ENCODE data around the gene PACSIN2.
A peak's percentile ranks its signal among the peaks of the same experiment; 100 is the strongest.
"Not testable (repeated sequence)": the region's sequence is repeated elsewhere in the genome, so short reads cannot be mapped to it uniquely, and the experiment has no call there.

PACSIN2 gene

GRCh38 chr22:43009444-43009843, 5.5 kb downstream of the PACSIN2 start:
- DNase-seq = no peak

- DNase-seq = no peak
Measured at GRCh38 chr22:43008921-43009320, 6.0 kb downstream of the PACSIN2 start.

GRCh38 chr22:43008509-43008908, 6.4 kb downstream of the PACSIN2 start:
- no peak for DNase-seq

GRCh38 chr22:43007519-43008102, 7.3 kb downstream of the PACSIN2 start:
- no peak for DNase-seq

- DNase-seq = no peak
Measured at GRCh38 chr22:43006753-43007152, 8.2 kb downstream of the PACSIN2 start.

GRCh38 chr22:43006016-43006505, 8.9 kb downstream of the PACSIN2 start:
- DNase-seq = no peak

GRCh38 chr22:43005106-43005505, 9.8 kb downstream of the PACSIN2 start:
- no peak for DNase-seq

- no peak for DNase-seq
Measured at GRCh38 chr22:43004362-43005035, 10.4 kb downstream of the PACSIN2 start.

- no peak for DNase-seq
Measured at GRCh38 chr22:43002202-43002586, 12.8 kb downstream of the PACSIN2 start.

GRCh38 chr22:43001271-43002201, 13.4 kb downstream of the PACSIN2 start:
- no peak for DNase-seq

- no peak for DNase-seq
Measured at GRCh38 chr22:43000441-43001175, 14.3 kb downstream of the PACSIN2 start.

- no peak for DNase-seq
Measured at GRCh38 chr22:42997582-42998090, 17.3 kb downstream of the PACSIN2 start.

GRCh38 chr22:42996646-42997365, 18.1 kb downstream of the PACSIN2 start:
- no peak for DNase-seq

GRCh38 chr22:42995654-42996053, 19.3 kb downstream of the PACSIN2 start:
- not testable (repeated sequence) for DNase-seq

GRCh38 chr22:42994917-42995562, 19.9 kb downstream of the PACSIN2 start:
- peak; percentile 12 to 42 for DNase-seq

- DNase-seq = no peak
Measured at GRCh38 chr22:42994276-42994916, 20.6 kb downstream of the PACSIN2 start.

- no peak for DNase-seq
Measured at GRCh38 chr22:42993651-42994275, 21.2 kb downstream of the PACSIN2 start.

- DNase-seq = no peak
Measured at GRCh38 chr22:42992886-42993479, 22.0 kb downstream of the PACSIN2 start.

GRCh38 chr22:42992092-42992491, 22.9 kb downstream of the PACSIN2 start:
- no peak for DNase-seq

Data from CD4-positive, alpha-beta T cell treated with Interferon alpha-2 for 1 hour (primary cell).